ENCODE data around the gene S1PR1.
"Not testable (repeated sequence)": the region's sequence is repeated elsewhere in the genome, so short reads cannot be mapped to it uniquely, and the experiment has no call there.

Gene S1PR1

DNA sequence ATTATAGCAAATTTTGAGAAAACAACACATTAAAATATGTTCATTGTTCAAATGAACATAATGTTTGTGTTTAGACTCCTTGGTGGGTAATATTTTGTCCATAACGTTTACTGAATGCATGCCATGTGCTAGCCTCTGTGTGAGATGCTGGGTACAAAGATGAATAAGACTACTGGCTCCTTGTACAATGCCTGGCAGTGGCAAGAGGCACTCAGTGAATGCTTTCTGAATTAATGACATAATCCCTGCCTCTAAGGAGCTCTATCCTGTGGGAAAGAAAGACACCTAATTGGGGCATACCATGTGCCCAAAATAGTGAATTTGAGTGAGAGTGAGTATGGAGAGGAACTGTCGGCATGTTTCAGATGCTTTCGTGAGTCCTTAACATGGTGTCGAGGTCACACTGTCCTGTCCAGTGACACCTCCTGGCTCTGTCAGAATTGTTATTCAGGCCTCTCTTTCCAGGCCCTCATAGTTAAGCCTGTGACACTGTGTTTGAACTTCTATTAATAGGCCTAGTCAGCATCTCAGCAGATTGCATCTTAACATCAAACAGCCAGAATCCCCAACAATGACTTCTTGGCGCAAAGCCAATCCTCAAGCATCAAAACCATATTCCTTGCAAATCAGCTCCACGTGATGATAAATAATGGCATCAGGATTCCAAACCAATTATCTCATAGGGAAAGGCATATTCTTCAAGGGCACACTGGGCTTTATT lies 32.8 kb upstream of the S1PR1 start:
- Histone ChIP-seq H3K9me3 (ENCODE audit: control insufficient read depth, insufficient read depth, low read length) (no peaks in the 10 kb centered on the region), H3K4me1 (ENCODE audit: control insufficient read depth, insufficient read depth, low read length) (no peaks in the 10 kb centered on the region), H3K27me3 (ENCODE audit: control insufficient read depth, insufficient read depth, low read length) (no peaks in the 10 kb centered on the region), H3K4me3 (ENCODE audit: low read depth, low read length) (no peak overlapping the region), H3K36me3 (ENCODE audit: control insufficient read depth, insufficient read depth, low read length) (no peaks in the 10 kb centered on the region), H3K9ac (ENCODE audit: low read depth, low read length) (no peak overlapping the region)

DNA sequence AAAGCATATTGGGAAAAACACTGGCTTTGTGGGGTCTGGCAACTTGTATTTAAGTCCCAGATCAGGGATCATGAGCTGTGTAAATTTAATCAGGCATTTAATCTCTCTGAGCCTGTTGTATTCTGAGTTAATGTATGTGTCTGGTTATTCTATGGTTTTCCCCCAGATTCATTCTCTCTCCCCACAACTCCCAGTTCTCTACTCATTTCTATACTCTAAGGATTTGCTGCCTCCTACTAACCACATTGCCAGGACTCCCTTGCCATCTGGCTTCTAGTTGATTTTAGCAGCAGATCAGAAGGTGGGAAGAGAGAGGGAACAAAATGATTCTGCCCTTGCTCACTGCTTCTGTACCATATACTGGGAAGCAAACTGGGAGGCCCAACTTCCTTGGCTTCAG lies 31.4 kb upstream of the S1PR1 start:
- no peaks in the 10 kb centered on the region for H3K4me1 ChIP-seq (ENCODE audit: control insufficient read depth, insufficient read depth, low read length)

DNA sequence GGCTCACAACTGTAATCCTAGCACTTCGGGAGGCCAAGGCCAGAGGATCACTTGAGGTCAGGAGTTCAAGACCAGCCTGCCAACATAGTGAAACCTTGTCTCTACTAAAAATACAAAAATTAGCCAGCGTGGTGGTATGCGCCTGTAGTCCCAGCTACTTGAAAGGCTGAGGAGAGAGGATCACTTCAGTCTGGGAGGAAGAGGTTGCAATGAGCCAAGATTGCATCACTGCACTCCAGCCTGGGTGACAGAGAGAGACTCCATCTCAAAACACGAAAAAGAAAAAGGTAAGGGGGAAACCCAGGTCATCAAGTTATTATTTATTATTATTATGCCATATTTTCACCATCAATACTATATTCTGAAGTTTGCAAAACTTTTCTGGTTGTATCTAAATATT lies 30.7 kb upstream of the S1PR1 start:
- not testable (repeated sequence) for H3K4me1 ChIP-seq (ENCODE audit: control insufficient read depth, insufficient read depth, low read length); H3K9me3 ChIP-seq (ENCODE audit: control insufficient read depth, insufficient read depth, low read length); H3K9ac ChIP-seq (ENCODE audit: low read depth, low read length); H3K36me3 ChIP-seq (ENCODE audit: control insufficient read depth, insufficient read depth, low read length); H3K27me3 ChIP-seq (ENCODE audit: control insufficient read depth, insufficient read depth, low read length); H3K4me3 ChIP-seq (ENCODE audit: low read depth, low read length)

More for the DNA sequence above, 31.4 kb upstream of the S1PR1 start:
- H3K27me3 ChIP-seq (ENCODE audit: control insufficient read depth, insufficient read depth, low read length), result no peaks in the 10 kb centered on the region
- H3K9ac ChIP-seq (ENCODE audit: low read depth, low read length), result no peak overlapping the region
- no peaks in the 10 kb centered on the region for H3K9me3 ChIP-seq (ENCODE audit: control insufficient read depth, insufficient read depth, low read length)
- no peaks in the 10 kb centered on the region for H3K36me3 ChIP-seq (ENCODE audit: control insufficient read depth, insufficient read depth, low read length)
- no peak overlapping the region for H3K4me3 ChIP-seq (ENCODE audit: low read depth, low read length)

DNA sequence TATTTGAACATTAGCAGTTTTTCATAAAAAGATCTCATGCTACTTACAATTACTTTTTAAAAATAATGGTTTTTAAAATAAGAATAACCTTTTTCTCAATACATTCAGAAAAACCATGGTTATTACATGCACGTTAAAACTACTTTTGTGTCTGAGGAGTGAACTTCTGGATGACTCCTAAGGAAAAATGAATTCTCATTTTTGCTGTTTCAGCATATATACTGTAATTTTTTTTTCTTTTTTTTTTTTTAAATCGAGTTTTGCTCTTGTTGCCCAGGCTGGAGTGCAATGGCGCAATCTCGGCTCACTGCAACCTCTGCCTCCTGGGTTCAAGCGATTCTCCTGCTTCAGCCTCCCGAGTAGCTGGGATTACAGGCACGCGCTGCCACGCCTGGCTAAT lies 29.5 kb upstream of the S1PR1 start:
- H3K4me3 ChIP-seq (ENCODE audit: low read depth, low read length); H3K4me1 ChIP-seq (ENCODE audit: control insufficient read depth, insufficient read depth, low read length); H3K27me3 ChIP-seq (ENCODE audit: control insufficient read depth, insufficient read depth, low read length); H3K9me3 ChIP-seq (ENCODE audit: control insufficient read depth, insufficient read depth, low read length); H3K9ac ChIP-seq (ENCODE audit: low read depth, low read length); H3K36me3 ChIP-seq (ENCODE audit: control insufficient read depth, insufficient read depth, low read length): not testable (repeated sequence)

DNA sequence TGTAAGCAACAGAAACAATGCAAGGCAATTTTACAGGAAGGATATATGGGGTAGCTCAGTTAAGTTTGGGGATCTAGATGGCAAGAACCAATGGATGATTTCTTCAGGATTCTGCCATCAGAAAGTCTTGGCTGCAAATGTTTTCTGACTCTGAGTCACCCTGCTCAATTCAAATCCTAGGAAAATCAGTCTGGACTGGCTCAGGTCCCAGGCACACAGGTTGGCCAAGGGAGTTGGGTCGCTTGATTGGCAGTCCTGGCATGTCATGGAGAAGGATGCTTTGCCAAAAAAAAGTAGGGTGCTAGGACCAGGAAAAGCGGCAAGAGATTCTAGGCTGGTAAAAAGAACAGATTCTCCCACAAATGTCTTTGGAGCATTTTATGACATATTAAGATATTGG lies 28.9 kb upstream of the S1PR1 start:
- Histone ChIP-seq H3K9me3 (ENCODE audit: control insufficient read depth, insufficient read depth, low read length) (no peaks in the 10 kb centered on the region), H3K27me3 (ENCODE audit: control insufficient read depth, insufficient read depth, low read length) (no peaks in the 10 kb centered on the region), H3K9ac (ENCODE audit: low read depth, low read length) (no peak overlapping the region), H3K36me3 (ENCODE audit: control insufficient read depth, insufficient read depth, low read length) (no peaks in the 10 kb centered on the region), H3K4me3 (ENCODE audit: low read depth, low read length) (no peak overlapping the region), H3K4me1 (ENCODE audit: control insufficient read depth, insufficient read depth, low read length) (no peaks in the 10 kb centered on the region)

- H3K9ac ChIP-seq (ENCODE audit: low read depth, low read length), result no peak overlapping the region
- no peaks in the 10 kb centered on the region for H3K9me3 ChIP-seq (ENCODE audit: control insufficient read depth, insufficient read depth, low read length)
- H3K4me3 ChIP-seq (ENCODE audit: low read depth, low read length), result no peak overlapping the region
- H3K27me3 ChIP-seq (ENCODE audit: control insufficient read depth, insufficient read depth, low read length), result no peaks in the 10 kb centered on the region
- no peaks in the 10 kb centered on the region for H3K36me3 ChIP-seq (ENCODE audit: control insufficient read depth, insufficient read depth, low read length)
- peaks cover 4% of the 10 kb centered on the region for H3K4me1 ChIP-seq (ENCODE audit: control insufficient read depth, insufficient read depth, low read length)
These were observed 21.3 kb upstream of the S1PR1 start for GRCh38 chr1:101215363-101216011.

DNA sequence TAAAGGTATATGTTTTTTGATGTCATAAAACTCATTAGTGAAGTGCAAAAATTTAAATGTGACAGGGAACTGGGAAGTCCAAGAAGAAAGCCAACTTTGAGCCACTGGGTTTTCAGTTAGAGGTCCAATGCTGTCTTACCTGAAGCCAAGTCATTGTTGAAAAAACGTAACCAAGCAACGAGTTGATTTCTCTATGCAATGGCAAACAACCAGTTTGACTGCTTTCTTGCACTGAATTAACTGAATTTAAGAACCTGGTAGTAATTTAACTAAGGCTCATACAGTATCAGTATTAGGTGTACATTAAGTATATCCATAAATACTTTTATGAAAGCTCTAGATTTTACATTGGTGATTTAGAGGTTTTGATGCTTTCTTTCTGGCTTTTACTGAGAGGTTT lies 20.2 kb upstream of the S1PR1 start:
- Histone ChIP-seq H3K4me3 (ENCODE audit: low read depth, low read length) (no peak overlapping the region), H3K9me3 (ENCODE audit: control insufficient read depth, insufficient read depth, low read length) (no peaks in the 10 kb centered on the region), H3K36me3 (ENCODE audit: control insufficient read depth, insufficient read depth, low read length) (no peaks in the 10 kb centered on the region), H3K4me1 (ENCODE audit: control insufficient read depth, insufficient read depth, low read length) (peaks cover 4% of the 10 kb centered on the region), H3K27me3 (ENCODE audit: control insufficient read depth, insufficient read depth, low read length) (no peaks in the 10 kb centered on the region), H3K9ac (ENCODE audit: low read depth, low read length) (no peak overlapping the region)

- no peaks in the 10 kb centered on the region for H3K36me3 ChIP-seq (ENCODE audit: control insufficient read depth, insufficient read depth, low read length)
- peaks cover 4% of the 10 kb centered on the region for H3K4me1 ChIP-seq (ENCODE audit: control insufficient read depth, insufficient read depth, low read length)
- H3K27me3 ChIP-seq (ENCODE audit: control insufficient read depth, insufficient read depth, low read length), result no peaks in the 10 kb centered on the region
- no peaks in the 10 kb centered on the region for H3K9me3 ChIP-seq (ENCODE audit: control insufficient read depth, insufficient read depth, low read length)
- no peak overlapping the region for H3K9ac ChIP-seq (ENCODE audit: low read depth, low read length)
- H3K4me3 ChIP-seq (ENCODE audit: low read depth, low read length), result no peak overlapping the region
These were observed 19.7 kb upstream of the S1PR1 start for GRCh38 chr1:101217148-101217547.

DNA sequence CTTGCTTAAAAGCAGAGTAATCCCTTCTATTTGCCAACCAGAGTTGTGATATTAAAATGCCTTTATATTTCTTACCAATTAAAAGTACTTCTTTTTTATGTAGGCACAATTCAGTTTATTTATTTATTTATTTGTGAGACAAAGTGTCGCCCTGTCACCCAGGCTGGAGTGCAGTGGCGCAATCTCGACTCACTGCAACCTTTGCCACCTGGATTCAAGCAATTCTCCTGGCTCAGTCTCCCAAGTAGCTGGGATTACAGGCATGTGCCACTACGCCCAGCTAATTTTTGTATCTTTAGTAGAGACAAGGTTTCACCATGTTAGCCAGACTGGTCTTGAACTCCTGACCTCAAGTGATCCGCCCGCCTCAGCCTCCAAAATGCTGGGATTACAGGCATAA lies 17.9 kb upstream of the S1PR1 start:
- not testable (repeated sequence) for H3K27me3 ChIP-seq (ENCODE audit: control insufficient read depth, insufficient read depth, low read length); H3K9me3 ChIP-seq (ENCODE audit: control insufficient read depth, insufficient read depth, low read length); H3K36me3 ChIP-seq (ENCODE audit: control insufficient read depth, insufficient read depth, low read length); H3K4me1 ChIP-seq (ENCODE audit: control insufficient read depth, insufficient read depth, low read length); H3K4me3 ChIP-seq (ENCODE audit: low read depth, low read length); H3K9ac ChIP-seq (ENCODE audit: low read depth, low read length)

GRCh38 chr1:101219924-101220870 lies 16.6 kb upstream of the S1PR1 start:
- Histone ChIP-seq H3K4me1 (ENCODE audit: control insufficient read depth, insufficient read depth, low read length) (peaks cover 4% of the 10 kb centered on the region), H3K36me3 (ENCODE audit: control insufficient read depth, insufficient read depth, low read length) (no peaks in the 10 kb centered on the region), H3K27me3 (ENCODE audit: control insufficient read depth, insufficient read depth, low read length) (no peaks in the 10 kb centered on the region), H3K9me3 (ENCODE audit: control insufficient read depth, insufficient read depth, low read length) (no peaks in the 10 kb centered on the region), H3K4me3 (ENCODE audit: low read depth, low read length) (no peak overlapping the region), H3K9ac (ENCODE audit: low read depth, low read length) (no peak overlapping the region)

GRCh38 chr1:101220906-101221305 lies 15.9 kb upstream of the S1PR1 start:
- no peaks in the 10 kb centered on the region for H3K9me3 ChIP-seq (ENCODE audit: control insufficient read depth, insufficient read depth, low read length)
- no peaks in the 10 kb centered on the region for H3K36me3 ChIP-seq (ENCODE audit: control insufficient read depth, insufficient read depth, low read length)
- no peak overlapping the region for H3K4me3 ChIP-seq (ENCODE audit: low read depth, low read length)
- H3K9ac ChIP-seq (ENCODE audit: low read depth, low read length), result no peak overlapping the region
- no peaks in the 10 kb centered on the region for H3K27me3 ChIP-seq (ENCODE audit: control insufficient read depth, insufficient read depth, low read length)
- peaks cover 4% of the 10 kb centered on the region for H3K4me1 ChIP-seq (ENCODE audit: control insufficient read depth, insufficient read depth, low read length)
